Peyer's patch (tissue), 4 donors: ENCODE data around the gene MKI67. TPM values are rescaled to one million over a fixed set of nuclear protein-coding genes. Genes with fewer than 3 reads are reported as not detected.
"Not testable (repeated sequence)": the region's sequence is repeated elsewhere in the genome, so short reads cannot be mapped to it uniquely, and the experiment has no call there.

Source experiments
- DNase-seq, 3 donors: peaks; one replicate each; pipeline ENCODE4 v3.0.0-alpha.2; 2017 to 2019
- H3K27ac ChIP-seq, 4 donors: fragments of 200-600 bp; sonication (generic); one replicate each; pipeline ENCODE4 v1.5.1; 2016 to 2019
- H3K27me3 ChIP-seq, 2 donors: fragments of 200-600 bp; sonication (generic); one replicate each; pipeline ENCODE4 v1.5.1; 2019
- H3K36me3 ChIP-seq, 3 donors: fragments of 200-600 bp; sonication (generic); one replicate each; pipeline ENCODE4 v1.5.1; 2016 to 2019
- H3K4me1 ChIP-seq, 4 donors: fragments of 200-600 bp; sonication (generic); one replicate each; pipeline ENCODE4 v1.5.1; 2016 to 2019
- H3K4me3 ChIP-seq, 4 donors: fragments of 200-600 bp; sonication (generic); 1 replicate in 3 of 4; 2 replicates in 1 of 4; pipeline ENCODE4 v1.5.1; 2016 to 2019; ENCODE audit warnings: mild to moderate bottlenecking in 1 of 4
- H3K9me3 ChIP-seq, 4 donors: fragments of 200-600 bp; sonication (generic); one replicate each; pipeline ENCODE4 v1.5.1; 2016 to 2019; ENCODE audit warnings: mild to moderate bottlenecking in 1 of 4
- CTCF ChIP-seq, 6 experiments: fragments of 450-650 bp in 4 of 6; fragments of 200-600 bp in 2 of 6; sonication (generic) in 1 of 6; IDR thresholded peaks; one replicate each; pipeline ENCODE4 v1.5.1; 2017 to 2019; ENCODE audit warnings: antibody characterized with exemption in 6 of 6, mild to moderate bottlenecking in 3 of 6, moderate library complexity in 1 of 6
- POLR2A ChIP-seq, 2 donors: fragments of 450-650 bp; IDR thresholded peaks; one replicate each; pipeline ENCODE4 v1.5.1; 2017; ENCODE audit warnings: antibody characterized with exemption in 2 of 2, mild to moderate bottlenecking in 2 of 2, moderate library complexity in 2 of 2
- total RNA-seq, 4 donors: library from RNA; depleted of rRNA; stranded (reverse); fragments of >200 nt; gene quantifications; one replicate each; pipeline ENCODE4 v1.1.0, GENCODE V29; 2016

Gene MKI67
- total RNA-seq, 4 donors from 2014 or later, result 11.9 to 74.3 (median 18.9) TPM

GRCh38 chr10:128096486-128097199, 29.6 kb downstream of the MKI67 start:
- no peak for TF ChIP-seq POLR2A (IDR thresholded peaks at IDR 0.05)
- TF ChIP-seq CTCF (IDR thresholded peaks at IDR 0.05), result no peak
- no peak overlapping the region for H3K27ac ChIP-seq
- no peak overlapping the region for H3K4me3 ChIP-seq
- no peaks in the 10 kb centered on the region for H3K9me3 ChIP-seq
- no peaks in the 10 kb centered on the region for H3K4me1 ChIP-seq
- H3K27me3 ChIP-seq, result no peaks in the 10 kb centered on the region
- H3K36me3 ChIP-seq, result no peaks in the 10 kb centered on the region
- no peak for DNase-seq

GRCh38 chr10:128095753-128096469, 30.3 kb downstream of the MKI67 start:
- peak in 2 of 3 donors; percentile 43 to 64 for DNase-seq
- Histone ChIP-seq H3K36me3 (no peaks in the 10 kb centered on the region), H3K27ac (peak overlapping the region in 1 of 4 donors; percentile 28)

GRCh38 chr10:128095027-128095752, 31.0 kb downstream of the MKI67 start:
- Histone ChIP-seq H3K9me3 (no peaks in the 10 kb centered on the region), H3K27ac (peak overlapping the region in 1 of 4 donors; percentile 28), H3K27me3 (no peaks in the 10 kb centered on the region), H3K4me3 (no peak overlapping the region), H3K36me3 (no peaks in the 10 kb centered on the region), H3K4me1 (no peaks in the 10 kb centered on the region)
- peak in 2 of 3 donors; percentile 45 to 77 for DNase-seq
- TF ChIP-seq POLR2A (IDR thresholded peaks at IDR 0.05) (no peak), CTCF (IDR thresholded peaks at IDR 0.05) (no peak)

More at GRCh38 chr10:128095753-128096469, 30.3 kb downstream of the MKI67 start:
- H3K4me3 ChIP-seq, result no peak overlapping the region
- H3K9me3 ChIP-seq, result no peaks in the 10 kb centered on the region
- H3K4me1 ChIP-seq, result no peaks in the 10 kb centered on the region
- no peak for TF ChIP-seq CTCF (IDR thresholded peaks at IDR 0.05)
- no peak for TF ChIP-seq POLR2A (IDR thresholded peaks at IDR 0.05)
- no peaks in the 10 kb centered on the region for H3K27me3 ChIP-seq

- H3K27me3 ChIP-seq, DNase-seq, H3K27ac ChIP-seq, H3K9me3 ChIP-seq, H3K4me1 ChIP-seq, H3K4me3 ChIP-seq, H3K36me3 ChIP-seq: not testable (repeated sequence)
Measured at GRCh38 chr10:128094596-128094995, 31.6 kb downstream of the MKI67 start.

GRCh38 chr10:128092454-128092853, 33.8 kb downstream of the MKI67 start:
- no peaks in the 10 kb centered on the region for H3K36me3 ChIP-seq
- no peak for DNase-seq
- no peaks in the 10 kb centered on the region for H3K27me3 ChIP-seq
- no peak for TF ChIP-seq POLR2A (IDR thresholded peaks at IDR 0.05)
- no peak for TF ChIP-seq CTCF (IDR thresholded peaks at IDR 0.05)
- H3K4me3 ChIP-seq, result no peak overlapping the region
- H3K27ac ChIP-seq, result no peak overlapping the region
- H3K9me3 ChIP-seq, result no peaks in the 10 kb centered on the region
- H3K4me1 ChIP-seq, result no peaks in the 10 kb centered on the region
